ENCODE results near the gene FLNB.
A peak's percentile ranks its signal among the peaks of the same experiment; 100 is the strongest.

FLNB gene

DNA sequence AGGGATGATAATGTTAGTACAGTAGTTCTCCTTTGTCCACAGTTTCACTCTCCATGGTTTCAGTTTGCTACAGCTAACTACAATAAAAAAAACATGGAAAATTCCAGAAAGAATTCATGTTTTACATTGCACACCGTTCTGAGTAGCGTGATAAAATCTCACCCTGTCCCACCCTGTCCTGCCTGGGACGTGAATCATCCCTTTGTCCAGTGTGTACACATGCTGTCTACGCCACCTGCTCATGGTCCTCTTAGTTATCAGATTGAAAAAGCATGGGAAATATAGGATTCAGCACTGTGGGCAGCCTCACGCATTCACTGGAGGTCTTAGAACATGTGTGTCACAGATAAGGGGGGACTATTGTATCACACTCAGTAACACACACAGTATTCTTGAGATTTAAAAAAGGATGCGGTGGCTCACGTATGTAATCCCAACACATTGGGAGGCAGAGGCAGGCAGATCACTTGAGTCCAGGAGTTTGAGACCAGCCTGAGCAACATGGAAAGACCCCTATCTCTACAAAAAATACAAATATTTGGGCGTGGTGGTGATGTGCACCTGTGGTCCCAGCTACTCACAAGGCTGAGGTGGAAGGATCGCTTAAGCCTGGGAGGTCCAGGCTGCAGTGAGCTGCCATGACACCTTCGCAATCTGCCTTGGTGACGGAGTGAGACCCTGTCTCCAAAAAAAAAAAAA, 8.7 kb upstream of the FLNB start:
- H3K36me3 ChIP-seq (replicated peaks; ENCODE audit: insufficient read depth, low read length), result no peaks in the 10 kb centered on the region
- H3K9ac ChIP-seq (ENCODE audit: low read length), result no peak overlapping the region
- no peaks in the 10 kb centered on the region for H3K9me3 ChIP-seq (replicated peaks; ENCODE audit: insufficient read depth, low read length)
- H2AFZ ChIP-seq (ENCODE audit: low read length), result no peak overlapping the region
- H3K4me3 ChIP-seq (ENCODE audit: low read length), result no peak overlapping the region
- no peaks in the 10 kb centered on the region for H3K27me3 ChIP-seq (replicated peaks; ENCODE audit: insufficient read depth, low read length)
- peaks cover 4% of the 10 kb centered on the region for H3F3A ChIP-seq (ENCODE audit: insufficient read depth, low read length)
- H3K9me2 ChIP-seq (replicated peaks; ENCODE audit: insufficient read depth, low read length), result no peaks in the 10 kb centered on the region
- H3K4me2 ChIP-seq (ENCODE audit: low read depth, low read length), result peak overlapping the region; percentile 55; the same call in 1 of the 2 replicates
- peaks cover 7% of the 10 kb centered on the region; the same call in 1 of the 2 replicates for H3K4me1 ChIP-seq (ENCODE audit: low read length)
- no peaks in the 10 kb centered on the region for H3K79me2 ChIP-seq (ENCODE audit: low read length)
- no peaks in the 10 kb centered on the region for H4K20me1 ChIP-seq (ENCODE audit: insufficient read depth, low read length)
- no peak overlapping the region for H3K27ac ChIP-seq (ENCODE audit: low read length)
- TF ChIP-seq, protein P1, sequence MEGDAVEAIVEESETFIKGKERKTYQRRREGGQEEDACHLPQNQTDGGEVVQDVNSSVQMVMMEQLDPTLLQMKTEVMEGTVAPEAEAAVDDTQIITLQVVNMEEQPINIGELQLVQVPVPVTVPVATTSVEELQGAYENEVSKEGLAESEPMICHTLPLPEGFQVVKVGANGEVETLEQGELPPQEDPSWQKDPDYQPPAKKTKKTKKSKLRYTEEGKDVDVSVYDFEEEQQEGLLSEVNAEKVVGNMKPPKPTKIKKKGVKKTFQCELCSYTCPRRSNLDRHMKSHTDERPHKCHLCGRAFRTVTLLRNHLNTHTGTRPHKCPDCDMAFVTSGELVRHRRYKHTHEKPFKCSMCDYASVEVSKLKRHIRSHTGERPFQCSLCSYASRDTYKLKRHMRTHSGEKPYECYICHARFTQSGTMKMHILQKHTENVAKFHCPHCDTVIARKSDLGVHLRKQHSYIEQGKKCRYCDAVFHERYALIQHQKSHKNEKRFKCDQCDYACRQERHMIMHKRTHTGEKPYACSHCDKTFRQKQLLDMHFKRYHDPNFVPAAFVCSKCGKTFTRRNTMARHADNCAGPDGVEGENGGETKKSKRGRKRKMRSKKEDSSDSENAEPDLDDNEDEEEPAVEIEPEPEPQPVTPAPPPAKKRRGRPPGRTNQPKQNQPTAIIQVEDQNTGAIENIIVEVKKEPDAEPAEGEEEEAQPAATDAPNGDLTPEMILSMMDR (IDR thresholded peaks at IDR 0.05; ENCODE audit: low read length), result no peak
- TF ChIP-seq EZH2 (optimal IDR thresholded peaks at IDR 0.05; ENCODE audit: low read depth, low read length) (no peak), EZH2phosphoT487 (IDR thresholded peaks at IDR 0.05; ENCODE audit: low read length) (no peak)
- no peak for DNase-seq

DNA sequence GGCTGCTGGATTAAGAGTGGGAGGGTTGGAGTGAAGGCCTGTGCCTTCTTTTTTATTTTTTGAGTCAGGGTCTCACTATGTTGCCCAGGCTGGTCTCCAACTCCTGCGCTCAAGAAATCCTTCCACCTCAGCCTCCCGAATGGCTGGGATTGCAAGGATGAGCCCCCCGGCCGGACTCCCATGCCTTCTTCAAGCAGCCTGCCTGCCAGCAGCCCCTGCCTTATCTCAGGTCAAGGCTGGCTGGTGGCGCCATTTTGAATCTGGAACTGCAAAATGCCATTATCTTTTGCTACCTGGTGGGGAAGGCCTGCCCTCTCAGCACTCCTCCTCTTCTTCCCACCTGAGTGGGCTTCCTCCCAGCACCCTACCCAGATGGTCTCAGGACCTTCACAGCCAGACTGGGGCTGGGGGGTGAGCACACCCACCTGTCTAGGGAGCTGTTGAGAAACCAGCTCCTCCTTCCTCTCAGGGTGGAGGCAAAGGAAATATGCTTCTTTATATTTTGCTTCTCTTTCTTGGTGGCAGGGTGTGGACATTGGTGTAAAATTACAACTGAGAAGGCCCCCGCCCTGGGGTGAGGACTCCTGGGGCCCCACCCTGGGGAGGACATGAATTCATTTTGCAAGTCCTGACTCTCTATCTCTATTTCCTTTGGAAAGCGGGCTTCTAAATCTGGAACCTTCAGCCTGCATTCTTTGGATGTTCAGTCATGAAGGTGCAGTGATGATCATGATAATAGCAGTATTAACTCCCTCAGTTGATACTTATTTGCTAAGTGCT, 7.7 kb upstream of the FLNB start:
- DNase-seq, result no peak
- Histone ChIP-seq H3K4me1 (ENCODE audit: low read length) (peaks cover 7% of the 10 kb centered on the region; the same call in 1 of the 2 replicates), H3K4me2 (ENCODE audit: low read depth, low read length) (no peak overlapping the region), H3K9me2 (replicated peaks; ENCODE audit: insufficient read depth, low read length) (no peaks in the 10 kb centered on the region), H4K20me1 (ENCODE audit: insufficient read depth, low read length) (no peaks in the 10 kb centered on the region), H3K27me3 (replicated peaks; ENCODE audit: insufficient read depth, low read length) (no peaks in the 10 kb centered on the region), H3K79me2 (ENCODE audit: low read length) (no peaks in the 10 kb centered on the region), H3K9me3 (replicated peaks; ENCODE audit: insufficient read depth, low read length) (no peaks in the 10 kb centered on the region), H3K36me3 (replicated peaks; ENCODE audit: insufficient read depth, low read length) (no peaks in the 10 kb centered on the region), H3K9ac (ENCODE audit: low read length) (no peak overlapping the region), H2AFZ (ENCODE audit: low read length) (no peak overlapping the region), H3F3A (ENCODE audit: insufficient read depth, low read length) (peaks cover 4% of the 10 kb centered on the region), H3K27ac (ENCODE audit: low read length) (no peak overlapping the region), H3K4me3 (ENCODE audit: low read length) (no peak overlapping the region)
- TF ChIP-seq, protein P1 (IDR thresholded peaks at IDR 0.05; ENCODE audit: low read length), result no peak
- no peak for TF ChIP-seq EZH2phosphoT487 (IDR thresholded peaks at IDR 0.05; ENCODE audit: low read length)
- no peak for TF ChIP-seq EZH2 (optimal IDR thresholded peaks at IDR 0.05; ENCODE audit: low read depth, low read length)

DNA sequence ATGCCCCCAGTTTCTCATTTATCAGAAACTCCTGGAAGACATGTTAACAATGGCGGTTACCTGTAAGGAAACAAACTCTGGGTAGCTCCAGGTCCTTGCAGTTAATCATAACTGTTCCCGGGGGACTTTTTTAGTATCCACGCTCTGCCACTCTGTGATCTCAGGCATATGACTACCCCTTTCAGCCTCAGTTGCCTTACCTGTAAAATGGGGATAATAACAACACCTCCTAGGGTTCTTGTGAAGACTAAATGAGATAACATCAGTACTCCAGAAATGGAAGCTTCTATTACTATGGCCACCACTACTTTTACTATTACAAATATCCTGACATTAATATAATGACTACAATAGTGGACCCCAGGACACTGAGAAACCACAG, 7.1 kb upstream of the FLNB start:
- Histone ChIP-seq H3K9ac (ENCODE audit: low read length) (no peak overlapping the region), H4K20me1 (ENCODE audit: insufficient read depth, low read length) (no peaks in the 10 kb centered on the region), H3K36me3 (replicated peaks; ENCODE audit: insufficient read depth, low read length) (no peaks in the 10 kb centered on the region), H2AFZ (ENCODE audit: low read length) (no peak overlapping the region), H3K27me3 (replicated peaks; ENCODE audit: insufficient read depth, low read length) (no peaks in the 10 kb centered on the region), H3K9me2 (replicated peaks; ENCODE audit: insufficient read depth, low read length) (no peaks in the 10 kb centered on the region), H3F3A (ENCODE audit: insufficient read depth, low read length) (peaks cover 4% of the 10 kb centered on the region), H3K4me2 (ENCODE audit: low read depth, low read length) (no peak overlapping the region), H3K27ac (ENCODE audit: low read length) (no peak overlapping the region), H3K4me1 (ENCODE audit: low read length) (peaks cover 7% of the 10 kb centered on the region; the same call in 1 of the 2 replicates), H3K4me3 (ENCODE audit: low read length) (no peak overlapping the region), H3K79me2 (ENCODE audit: low read length) (no peaks in the 10 kb centered on the region), H3K9me3 (replicated peaks; ENCODE audit: insufficient read depth, low read length) (no peaks in the 10 kb centered on the region)
- no peak for DNase-seq
- TF ChIP-seq, protein P1 (IDR thresholded peaks at IDR 0.05; ENCODE audit: low read length), result no peak
- TF ChIP-seq EZH2phosphoT487 (IDR thresholded peaks at IDR 0.05; ENCODE audit: low read length) (no peak), EZH2 (optimal IDR thresholded peaks at IDR 0.05; ENCODE audit: low read depth, low read length) (no peak)
